ENCODE results near the gene LAMB4. TPM values are rescaled to one million over a fixed set of nuclear protein-coding genes. Genes with fewer than 3 reads are reported as not detected.

LAMB4 gene
- total and polyA plus RNA-seq, 5 experiments from 2014 or later: 0.27 to 1.4 TPM; not detected in 3

GRCh38 chr7:108079648-108080591, 50.2 kb downstream of the LAMB4 start:
- POLR2A ChIA-PET: no interaction called here
- H3K4me3 Mint-ChIP-seq: no peak overlapping the region
- peaks cover 0 to 6% (median 2%) of the 10 kb centered on the region in 3 donors for H3K36me3 Mint-ChIP-seq
- no peak for ATAC-seq
- H3K9me3 Mint-ChIP-seq: peaks cover 0 to 11% (median 7%) of the 10 kb centered on the region in 9 donors
- DNase-seq: no peak
- H3K27ac Mint-ChIP-seq: no peak overlapping the region
- H3K4me1 Mint-ChIP-seq: no peaks in the 10 kb centered on the region
- H3K27me3 Mint-ChIP-seq: no peaks in the 10 kb centered on the region

GRCh38 chr7:108079276-108079647, 50.9 kb downstream of the LAMB4 start:
- POLR2A ChIA-PET: no interaction called here
- Mint-ChIP-seq H3K4me3 (no peak overlapping the region), H3K9me3 (peaks cover 0 to 11% (median 7%) of the 10 kb centered on the region in 9 donors), H3K4me1 (no peaks in the 10 kb centered on the region), H3K27ac (no peak overlapping the region), H3K36me3 (peaks cover 0 to 6% (median 2%) of the 10 kb centered on the region in 3 donors), H3K27me3 (no peaks in the 10 kb centered on the region)
- no peak for DNase-seq
- no peak for ATAC-seq

GRCh38 chr7:108078691-108079090, 51.5 kb downstream of the LAMB4 start:
- no peak overlapping the region for H3K27ac Mint-ChIP-seq

GRCh38 chr7:108078211-108078673, 51.9 kb downstream of the LAMB4 start:
- ATAC-seq (no peak), DNase-seq (no peak)
- Mint-ChIP-seq H3K4me3 (no peak overlapping the region), H3K36me3 (peaks cover 0 to 6% (median 2%) of the 10 kb centered on the region in 3 donors), H3K27ac (no peak overlapping the region), H3K27me3 (no peaks in the 10 kb centered on the region), H3K4me1 (no peaks in the 10 kb centered on the region), H3K9me3 (peaks cover 0 to 11% (median 7%) of the 10 kb centered on the region in 9 donors)
- POLR2A ChIA-PET: no interaction called here

More at GRCh38 chr7:108078691-108079090, 51.5 kb downstream of the LAMB4 start:
- POLR2A ChIA-PET: no interaction called here
- peaks cover 0 to 11% (median 7%) of the 10 kb centered on the region in 9 donors for H3K9me3 Mint-ChIP-seq
- H3K4me3 Mint-ChIP-seq: no peak overlapping the region
- ATAC-seq: no peak
- H3K36me3 Mint-ChIP-seq: peaks cover 0 to 6% (median 2%) of the 10 kb centered on the region in 3 donors
- DNase-seq: no peak
- H3K27me3 Mint-ChIP-seq: no peaks in the 10 kb centered on the region
- H3K4me1 Mint-ChIP-seq: no peaks in the 10 kb centered on the region

- Mint-ChIP-seq H3K9me3 (peaks cover 0 to 11% (median 7%) of the 10 kb centered on the region in 9 donors), H3K4me1 (no peaks in the 10 kb centered on the region), H3K27me3 (no peaks in the 10 kb centered on the region), H3K4me3 (no peak overlapping the region), H3K36me3 (peaks cover 0 to 6% (median 2%) of the 10 kb centered on the region in 3 donors), H3K27ac (no peak overlapping the region)
- POLR2A ChIA-PET: no interaction called here
- DNase-seq (no peak), ATAC-seq (no peak)
Observed at GRCh38 chr7:108077709-108078108, 52.5 kb downstream of the LAMB4 start.

- Mint-ChIP-seq H3K9me3 (peaks cover 0 to 2% (median under 1%) of the 10 kb centered on the region in 9 donors), H3K4me3 (no peak overlapping the region), H3K27ac (no peak overlapping the region), H3K36me3 (peaks cover 0 to 2% (median 0%) of the 10 kb centered on the region in 3 donors), H3K27me3 (no peaks in the 10 kb centered on the region), H3K4me1 (no peaks in the 10 kb centered on the region)
- ATAC-seq: no peak
- POLR2A ChIA-PET: no interaction called here
- no peak for DNase-seq
Observed at GRCh38 chr7:108076156-108076555, 54.0 kb downstream of the LAMB4 start.

GRCh38 chr7:108073305-108074070, 56.7 kb downstream of the LAMB4 start:
- H3K36me3 Mint-ChIP-seq: peaks cover 0 to 2% (median 0%) of the 10 kb centered on the region in 3 donors
- no peak for DNase-seq
- H3K4me1 Mint-ChIP-seq: no peaks in the 10 kb centered on the region
- POLR2A ChIA-PET: no interaction called here
- no peaks in the 10 kb centered on the region for H3K27me3 Mint-ChIP-seq
- no peaks in the 10 kb centered on the region for H3K9me3 Mint-ChIP-seq
- H3K27ac Mint-ChIP-seq: peak overlapping the region in 1 of 10 donors; percentile 33
- no peak overlapping the region for H3K4me3 Mint-ChIP-seq
- no peak for ATAC-seq

- POLR2A ChIA-PET: no interaction called here
- Mint-ChIP-seq H3K4me3 (no peak overlapping the region), H3K27me3 (no peaks in the 10 kb centered on the region), H3K9me3 (no peaks in the 10 kb centered on the region), H3K27ac (no peak overlapping the region), H3K36me3 (peaks cover 0 to 2% (median 0%) of the 10 kb centered on the region in 3 donors), H3K4me1 (no peaks in the 10 kb centered on the region)
- no peak for ATAC-seq
- DNase-seq: no peak
Observed at GRCh38 chr7:108072739-108073138, 57.4 kb downstream of the LAMB4 start.

GRCh38 chr7:108072116-108072515, 58.0 kb downstream of the LAMB4 start:
- POLR2A ChIA-PET: no interaction called here
- Mint-ChIP-seq H3K4me1 (no peaks in the 10 kb centered on the region), H3K36me3 (peaks cover 0 to 2% (median 0%) of the 10 kb centered on the region in 3 donors), H3K27ac (peak overlapping the region in 1 of 10 donors; percentile 31), H3K27me3 (no peaks in the 10 kb centered on the region), H3K4me3 (no peak overlapping the region), H3K9me3 (no peaks in the 10 kb centered on the region)
- ATAC-seq: no peak
- no peak for DNase-seq

- no peaks in the 10 kb centered on the region for H3K4me1 Mint-ChIP-seq
- no peak overlapping the region for H3K27ac Mint-ChIP-seq
- no peaks in the 10 kb centered on the region for H3K9me3 Mint-ChIP-seq
- ATAC-seq (no peak), DNase-seq (no peak)
- no peaks in the 10 kb centered on the region for H3K27me3 Mint-ChIP-seq
- H3K36me3 Mint-ChIP-seq: peaks cover 0 to 2% (median 0%) of the 10 kb centered on the region in 3 donors
- H3K4me3 Mint-ChIP-seq: no peak overlapping the region
- POLR2A ChIA-PET: no interaction called here
Observed at GRCh38 chr7:108071551-108071950, 58.6 kb downstream of the LAMB4 start.

GRCh38 chr7:108069646-108070045, 60.5 kb downstream of the LAMB4 start:
- Mint-ChIP-seq H3K36me3 (no peaks in the 10 kb centered on the region), H3K27me3 (no peaks in the 10 kb centered on the region), H3K4me3 (no peak overlapping the region), H3K27ac (no peak overlapping the region), H3K4me1 (no peaks in the 10 kb centered on the region), H3K9me3 (no peaks in the 10 kb centered on the region)
- POLR2A ChIA-PET: no interaction called here
- ATAC-seq: no peak
- no peak for DNase-seq

- peak overlapping the region in 2 of 10 donors; percentile 29 to 38 for H3K27ac Mint-ChIP-seq
- no peak overlapping the region for H3K4me3 Mint-ChIP-seq
- ATAC-seq: no peak
Observed at GRCh38 chr7:108067844-108068243, 62.3 kb downstream of the LAMB4 start.

GRCh38 chr7:108066486-108066885, 63.7 kb downstream of the LAMB4 start:
- Mint-ChIP-seq H3K4me3 (no peak overlapping the region), H3K27ac (no peak overlapping the region), H3K9me3 (no peaks in the 10 kb centered on the region), H3K36me3 (no peaks in the 10 kb centered on the region), H3K27me3 (no peaks in the 10 kb centered on the region), H3K4me1 (no peaks in the 10 kb centered on the region)
- POLR2A ChIA-PET: no interaction called here
- ATAC-seq (no peak), DNase-seq (no peak)

More at GRCh38 chr7:108067844-108068243, 62.3 kb downstream of the LAMB4 start:
- no peaks in the 10 kb centered on the region for H3K9me3 Mint-ChIP-seq
- H3K27me3 Mint-ChIP-seq: no peaks in the 10 kb centered on the region
- no peaks in the 10 kb centered on the region for H3K4me1 Mint-ChIP-seq
- POLR2A ChIA-PET: no interaction called here
- no peak for DNase-seq
- no peaks in the 10 kb centered on the region for H3K36me3 Mint-ChIP-seq

Measured in naive thymus-derived CD8-positive, alpha-beta T cell (primary cell).